ENCODE data around the gene PDE4D. TPM values are rescaled to one million over a fixed set of nuclear protein-coding genes. Genes with fewer than 3 reads are reported as not detected.

PDE4D gene
- total RNA-seq, 1 experiment from 2014 or later = 3.3 TPM

DNA sequence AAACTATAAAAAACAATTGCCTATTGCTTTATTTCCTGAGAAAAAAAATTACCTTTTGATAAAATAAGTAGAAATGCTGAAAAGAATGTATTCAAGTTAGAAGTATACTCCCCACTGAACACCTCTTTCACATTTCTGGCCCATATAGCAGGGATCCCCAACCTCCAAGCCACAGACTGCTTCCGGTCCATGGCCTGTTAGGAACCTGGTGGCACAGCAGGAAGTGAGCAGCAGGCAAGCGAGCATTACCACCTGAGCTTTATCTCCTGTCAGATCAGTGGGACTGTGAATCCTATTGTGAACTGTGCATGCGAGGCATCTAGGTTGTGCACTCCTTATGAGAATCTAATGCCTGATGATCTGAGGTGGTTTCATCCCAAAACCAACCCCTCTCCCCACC is 746.8 kb downstream of the PDE4D start:
- ChIA-PET CTCF (no interaction called here), POLR2A (no interaction called here)
- no peak overlapping the region for H3K4me3 Mint-ChIP-seq
- ATAC-seq = no peak
- peaks cover 13% of the 10 kb centered on the region for H3K4me1 Mint-ChIP-seq
- DNase-seq (ENCODE audit: low spot score) = no peak
- H3K36me3 Mint-ChIP-seq = 0 out of 2 replicates have a peak, but pooled peaks cover 3% of the 10 kb centered on the region
- peaks cover 4% of the 10 kb centered on the region for H3K9me3 Mint-ChIP-seq
- H3K27ac Mint-ChIP-seq = no peak overlapping the region
- TF ChIP-seq ZNF219 (CRISPR knock-in tag; IDR thresholded peaks at IDR 0.05; ENCODE audit: borderline replicate concordance) (no peak), ZNF671 (CRISPR knock-in tag; IDR thresholded peaks at IDR 0.05) (no peak), NFATC4 (CRISPR knock-in tag; IDR thresholded peaks at IDR 0.05) (no peak), ZSCAN18 (CRISPR knock-in tag; IDR thresholded peaks at IDR 0.05) (no peak), GTF2I (CRISPR knock-in tag; conservative IDR thresholded peaks at IDR 0.05) (no peak), ZNF396 (CRISPR knock-in tag; IDR thresholded peaks at IDR 0.05; ENCODE audit: borderline replicate concordance) (no peak), SMAD4 (CRISPR knock-in tag; IDR thresholded peaks at IDR 0.05) (no peak), PRRX2 (CRISPR knock-in tag; IDR thresholded peaks at IDR 0.05) (no peak), ZNF416 (CRISPR knock-in tag; IDR thresholded peaks at IDR 0.05) (no peak), ATF3 (CRISPR knock-in tag; conservative IDR thresholded peaks at IDR 0.05) (no peak), ZNF423 (CRISPR knock-in tag; IDR thresholded peaks at IDR 0.05) (no peak), MYBL2 (CRISPR knock-in tag; IDR thresholded peaks at IDR 0.05) (no peak), CDX4 (CRISPR knock-in tag; IDR thresholded peaks at IDR 0.05; ENCODE audit: borderline replicate concordance) (no peak), ZNF263 (CRISPR knock-in tag; IDR thresholded peaks at IDR 0.05; ENCODE audit: low read depth) (no peak), SMAD3 (CRISPR knock-in tag; IDR thresholded peaks at IDR 0.05; ENCODE audit: borderline replicate concordance) (no peak)
- TF ChIP-seq, protein P1, sequence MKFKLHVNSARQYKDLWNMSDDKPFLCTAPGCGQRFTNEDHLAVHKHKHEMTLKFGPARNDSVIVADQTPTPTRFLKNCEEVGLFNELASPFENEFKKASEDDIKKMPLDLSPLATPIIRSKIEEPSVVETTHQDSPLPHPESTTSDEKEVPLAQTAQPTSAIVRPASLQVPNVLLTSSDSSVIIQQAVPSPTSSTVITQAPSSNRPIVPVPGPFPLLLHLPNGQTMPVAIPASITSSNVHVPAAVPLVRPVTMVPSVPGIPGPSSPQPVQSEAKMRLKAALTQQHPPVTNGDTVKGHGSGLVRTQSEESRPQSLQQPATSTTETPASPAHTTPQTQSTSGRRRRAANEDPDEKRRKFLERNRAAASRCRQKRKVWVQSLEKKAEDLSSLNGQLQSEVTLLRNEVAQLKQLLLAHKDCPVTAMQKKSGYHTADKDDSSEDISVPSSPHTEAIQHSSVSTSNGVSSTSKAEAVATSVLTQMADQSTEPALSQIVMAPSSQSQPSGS (CRISPR knock-in tag; IDR thresholded peaks at IDR 0.05; ENCODE audit: borderline replicate concordance, low read depth) = no peak
- TF ChIP-seq, protein P2, sequence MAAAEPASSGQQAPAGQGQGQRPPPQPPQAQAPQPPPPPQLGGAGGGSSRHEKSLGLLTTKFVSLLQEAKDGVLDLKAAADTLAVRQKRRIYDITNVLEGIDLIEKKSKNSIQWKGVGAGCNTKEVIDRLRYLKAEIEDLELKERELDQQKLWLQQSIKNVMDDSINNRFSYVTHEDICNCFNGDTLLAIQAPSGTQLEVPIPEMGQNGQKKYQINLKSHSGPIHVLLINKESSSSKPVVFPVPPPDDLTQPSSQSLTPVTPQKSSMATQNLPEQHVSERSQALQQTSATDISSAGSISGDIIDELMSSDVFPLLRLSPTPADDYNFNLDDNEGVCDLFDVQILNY (CRISPR knock-in tag; IDR thresholded peaks at IDR 0.05) = no peak
- TF ChIP-seq, protein P3, sequence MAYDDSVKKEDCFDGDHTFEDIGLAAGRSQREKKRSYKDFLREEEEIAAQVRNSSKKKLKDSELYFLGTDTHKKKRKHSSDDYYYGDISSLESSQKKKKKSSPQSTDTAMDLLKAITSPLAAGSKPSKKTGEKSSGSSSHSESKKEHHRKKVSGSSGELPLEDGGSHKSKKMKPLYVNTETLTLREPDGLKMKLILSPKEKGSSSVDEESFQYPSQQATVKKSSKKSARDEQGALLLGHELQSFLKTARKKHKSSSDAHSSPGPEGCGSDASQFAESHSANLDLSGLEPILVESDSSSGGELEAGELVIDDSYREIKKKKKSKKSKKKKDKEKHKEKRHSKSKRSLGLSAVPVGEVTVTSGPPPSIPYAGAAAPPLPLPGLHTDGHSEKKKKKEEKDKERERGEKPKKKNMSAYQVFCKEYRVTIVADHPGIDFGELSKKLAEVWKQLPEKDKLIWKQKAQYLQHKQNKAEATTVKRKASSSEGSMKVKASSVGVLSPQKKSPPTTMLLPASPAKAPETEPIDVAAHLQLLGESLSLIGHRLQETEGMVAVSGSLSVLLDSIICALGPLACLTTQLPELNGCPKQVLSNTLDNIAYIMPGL (CRISPR knock-in tag; IDR thresholded peaks at IDR 0.05) = no peak
- TF ChIP-seq, protein P4, sequence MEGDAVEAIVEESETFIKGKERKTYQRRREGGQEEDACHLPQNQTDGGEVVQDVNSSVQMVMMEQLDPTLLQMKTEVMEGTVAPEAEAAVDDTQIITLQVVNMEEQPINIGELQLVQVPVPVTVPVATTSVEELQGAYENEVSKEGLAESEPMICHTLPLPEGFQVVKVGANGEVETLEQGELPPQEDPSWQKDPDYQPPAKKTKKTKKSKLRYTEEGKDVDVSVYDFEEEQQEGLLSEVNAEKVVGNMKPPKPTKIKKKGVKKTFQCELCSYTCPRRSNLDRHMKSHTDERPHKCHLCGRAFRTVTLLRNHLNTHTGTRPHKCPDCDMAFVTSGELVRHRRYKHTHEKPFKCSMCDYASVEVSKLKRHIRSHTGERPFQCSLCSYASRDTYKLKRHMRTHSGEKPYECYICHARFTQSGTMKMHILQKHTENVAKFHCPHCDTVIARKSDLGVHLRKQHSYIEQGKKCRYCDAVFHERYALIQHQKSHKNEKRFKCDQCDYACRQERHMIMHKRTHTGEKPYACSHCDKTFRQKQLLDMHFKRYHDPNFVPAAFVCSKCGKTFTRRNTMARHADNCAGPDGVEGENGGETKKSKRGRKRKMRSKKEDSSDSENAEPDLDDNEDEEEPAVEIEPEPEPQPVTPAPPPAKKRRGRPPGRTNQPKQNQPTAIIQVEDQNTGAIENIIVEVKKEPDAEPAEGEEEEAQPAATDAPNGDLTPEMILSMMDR (IDR thresholded peaks at IDR 0.05) = no peak
- H3K27me3 Mint-ChIP-seq (ENCODE audit: low read depth) = peaks cover 7% of the 10 kb centered on the region; the same call in 1 of the 2 replicates
